Osteoblast (primary cell): ENCODE results near the gene REXO1. TPM values are rescaled to one million over a fixed set of nuclear protein-coding genes. Genes with fewer than 3 reads are reported as not detected.
A peak's percentile ranks its signal among the peaks of the same experiment; 100 is the strongest.

Experiments used
- DNase-seq: peaks from one replicate; pipeline ENCODE4 v3.0.0; 2011; ENCODE audit warnings: low spot score, mixed read lengths; ENCODE audit not compliant: insufficient read length; ENCODE audit errors: missing footprints
- H2AFZ ChIP-seq: 2 replicates; pipeline ENCODE4 v1.6.0; 2011; ENCODE audit warnings: mild to moderate bottlenecking, low read length
- H3K27ac ChIP-seq: 2 replicates; pipeline ENCODE4 v1.5.1; 2011; ENCODE audit warnings: mild to moderate bottlenecking, low read depth, low read length, moderate library complexity
- H3K27me3 ChIP-seq: 2 replicates; pipeline ENCODE4 v1.6.0; 2012; ENCODE audit warnings: mild to moderate bottlenecking, control low read depth, inconsistent platforms, low read length, moderate library complexity; ENCODE audit not compliant: insufficient read depth
- H3K36me3 ChIP-seq: 2 replicates; pipeline ENCODE4 v1.5.1; 2011; ENCODE audit warnings: mild to moderate bottlenecking, low read length, control low read depth, moderate library complexity; ENCODE audit not compliant: insufficient read depth
- H3K4me1 ChIP-seq: 2 replicates; pipeline ENCODE4 v1.5.1; 2011; ENCODE audit warnings: mild to moderate bottlenecking, low read length, control low read depth, moderate library complexity; ENCODE audit not compliant: insufficient read depth
- H3K4me2 ChIP-seq: 2 replicates; pipeline ENCODE4 v1.6.0; 2011; ENCODE audit warnings: mild to moderate bottlenecking, low read length; ENCODE audit not compliant: insufficient read depth
- H3K4me3 ChIP-seq: fragments of 200-600 bp; sonication (generic); 3 replicates; pipeline ENCODE4 v1.5.1; 2012; ENCODE audit warnings: mild to moderate bottlenecking, low read length, inconsistent platforms; ENCODE audit not compliant: insufficient read depth
- H3K79me2 ChIP-seq: 2 replicates; pipeline ENCODE4 v1.6.0; 2012; ENCODE audit warnings: mild to moderate bottlenecking, low read length, control low read depth, inconsistent platforms; ENCODE audit not compliant: insufficient read depth
- H3K9me3 ChIP-seq: 2 replicates; pipeline ENCODE4 v1.5.1; 2011; ENCODE audit warnings: low read depth, low read length, control low read depth
- H4K20me1 ChIP-seq: 2 replicates; pipeline ENCODE4 v1.6.0; 2012; ENCODE audit warnings: mild to moderate bottlenecking, low read length, control low read depth; ENCODE audit not compliant: insufficient read depth
- CTCF ChIP-seq: IDR thresholded peaks from 2 replicates; pipeline ENCODE4 v1.5.1; 2011; ENCODE audit warnings: mild to moderate bottlenecking, low read depth, low read length, moderate library complexity; ENCODE audit errors: extremely low read depth
- total RNA-seq: library from RNA; depleted of rRNA; stranded (reverse); fragments of >200 nt; gene quantifications from 2 replicates; pipeline ENCODE4 v1.2.3, GENCODE V29; 2012

The REXO1 gene
- total RNA-seq, 1 donor: 9.4 TPM

- H3K79me2 ChIP-seq: no peaks in the 10 kb centered on the region
- H3K4me1 ChIP-seq: peaks cover 9% of the 10 kb centered on the region
- H3K9me3 ChIP-seq: no peaks in the 10 kb centered on the region
- no peak overlapping the region for H3K4me2 ChIP-seq
- DNase-seq: no peak
- no peak overlapping the region for H3K4me3 ChIP-seq
- H3K27me3 ChIP-seq: no peaks in the 10 kb centered on the region
- no peak overlapping the region for H2AFZ ChIP-seq
- TF ChIP-seq CTCF: no peak
- peaks cover 22% of the 10 kb centered on the region for H3K36me3 ChIP-seq
- no peak overlapping the region for H3K27ac ChIP-seq
- peaks cover 11% of the 10 kb centered on the region for H4K20me1 ChIP-seq
These were observed 33.3 kb downstream of the REXO1 start for GRCh38 chr19:1814833-1815604.

GRCh38 chr19:1814391-1814790, 33.9 kb downstream of the REXO1 start:
- Histone ChIP-seq H2AFZ (no peak overlapping the region), H3K79me2 (no peaks in the 10 kb centered on the region), H3K9me3 (no peaks in the 10 kb centered on the region), H3K4me1 (peaks cover 9% of the 10 kb centered on the region), H3K27me3 (no peaks in the 10 kb centered on the region), H3K4me3 (no peak overlapping the region), H3K27ac (no peak overlapping the region), H3K36me3 (peaks cover 21% of the 10 kb centered on the region), H4K20me1 (peaks cover 11% of the 10 kb centered on the region), H3K4me2 (no peak overlapping the region)
- TF ChIP-seq CTCF: no peak
- DNase-seq: no peak

GRCh38 chr19:1813192-1814182, 34.8 kb downstream of the REXO1 start:
- H3K4me1 ChIP-seq: peaks cover 9% of the 10 kb centered on the region
- DNase-seq: no peak
- no peak overlapping the region for H3K27ac ChIP-seq
- no peaks in the 10 kb centered on the region for H3K27me3 ChIP-seq
- H3K79me2 ChIP-seq: no peaks in the 10 kb centered on the region
- peak overlapping the region; percentile 72 for H3K4me3 ChIP-seq
- no peaks in the 10 kb centered on the region for H3K9me3 ChIP-seq
- H2AFZ ChIP-seq: no peak overlapping the region
- H4K20me1 ChIP-seq: peaks cover 11% of the 10 kb centered on the region
- H3K4me2 ChIP-seq: peak overlapping the region; percentile 86
- H3K36me3 ChIP-seq: peaks cover 21% of the 10 kb centered on the region
- no peak for TF ChIP-seq CTCF
